ENCODE measurements around the gene IMPA2.
"Not testable (repeated sequence)": the region's sequence is repeated elsewhere in the genome, so short reads cannot be mapped to it uniquely, and the experiment has no call there.

IMPA2 gene

DNA sequence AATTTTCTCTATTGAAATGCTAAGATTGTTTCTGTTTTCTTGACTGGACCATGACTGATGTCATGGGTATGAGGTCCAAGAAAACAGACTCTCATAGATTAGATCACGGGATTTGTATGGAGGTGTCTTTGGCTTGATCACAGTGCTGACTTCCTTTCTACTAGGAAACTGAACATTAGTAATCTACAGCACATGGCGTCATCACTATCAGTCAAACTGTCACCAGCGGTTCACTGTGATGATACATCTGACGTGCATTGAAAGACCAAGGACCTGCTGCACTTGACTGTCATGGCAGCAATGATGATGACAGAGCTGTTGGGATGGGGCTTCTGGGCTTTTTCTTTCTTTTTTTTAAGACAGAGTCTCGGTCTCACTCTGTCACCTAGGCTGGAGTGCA, 28.2 kb upstream of the IMPA2 start:
- FAIRE-seq (no peak), DNase-seq (ENCODE audit: insufficient read length, low spot score) (no peak)
- no peak for TF ChIP-seq POLR2A (IDR thresholded peaks at IDR 0.05; ENCODE audit: low read depth, low read length)

DNA sequence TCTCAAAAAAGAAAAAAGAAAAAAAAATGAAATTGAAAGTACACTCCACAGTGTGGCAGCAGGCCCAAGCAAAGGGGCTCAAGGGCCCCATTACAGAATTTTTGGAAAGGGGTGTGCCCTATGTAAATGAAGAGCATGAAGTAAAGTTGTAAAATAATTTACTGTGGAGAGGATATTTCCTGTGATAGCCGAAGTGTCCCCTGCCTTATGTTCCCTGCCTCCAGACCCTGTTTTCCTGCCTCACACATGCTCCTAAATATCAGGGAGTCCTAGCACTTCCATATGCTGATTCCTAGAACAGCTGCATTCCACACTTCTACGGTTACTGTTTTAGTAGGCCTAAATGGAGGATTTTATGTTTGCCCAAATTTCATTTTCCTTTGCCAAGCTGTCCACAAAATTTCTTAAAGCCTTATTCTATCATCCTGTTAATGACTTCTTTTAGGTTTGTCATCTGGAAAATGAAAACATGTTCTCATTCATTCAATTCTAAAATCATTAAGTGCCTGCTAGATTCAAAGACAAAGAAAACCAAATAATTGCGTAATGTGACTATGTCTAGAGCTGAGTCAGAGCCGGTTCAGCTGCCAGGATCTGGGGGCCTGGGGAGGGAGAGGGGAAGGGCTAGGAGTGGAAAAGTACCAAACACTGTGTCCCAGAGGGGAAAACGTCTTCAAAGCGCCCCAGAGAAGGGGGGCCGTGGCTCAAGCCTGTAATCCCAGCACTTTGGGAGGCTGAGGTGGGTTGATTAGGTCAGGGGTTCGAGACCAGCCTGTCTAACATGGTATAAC, 25.9 kb upstream of the IMPA2 start:
- DNase-seq (ENCODE audit: insufficient read length, low spot score) (no peak), FAIRE-seq (no peak)
- TF ChIP-seq POLR2A (IDR thresholded peaks at IDR 0.05; ENCODE audit: low read depth, low read length) = no peak

DNA sequence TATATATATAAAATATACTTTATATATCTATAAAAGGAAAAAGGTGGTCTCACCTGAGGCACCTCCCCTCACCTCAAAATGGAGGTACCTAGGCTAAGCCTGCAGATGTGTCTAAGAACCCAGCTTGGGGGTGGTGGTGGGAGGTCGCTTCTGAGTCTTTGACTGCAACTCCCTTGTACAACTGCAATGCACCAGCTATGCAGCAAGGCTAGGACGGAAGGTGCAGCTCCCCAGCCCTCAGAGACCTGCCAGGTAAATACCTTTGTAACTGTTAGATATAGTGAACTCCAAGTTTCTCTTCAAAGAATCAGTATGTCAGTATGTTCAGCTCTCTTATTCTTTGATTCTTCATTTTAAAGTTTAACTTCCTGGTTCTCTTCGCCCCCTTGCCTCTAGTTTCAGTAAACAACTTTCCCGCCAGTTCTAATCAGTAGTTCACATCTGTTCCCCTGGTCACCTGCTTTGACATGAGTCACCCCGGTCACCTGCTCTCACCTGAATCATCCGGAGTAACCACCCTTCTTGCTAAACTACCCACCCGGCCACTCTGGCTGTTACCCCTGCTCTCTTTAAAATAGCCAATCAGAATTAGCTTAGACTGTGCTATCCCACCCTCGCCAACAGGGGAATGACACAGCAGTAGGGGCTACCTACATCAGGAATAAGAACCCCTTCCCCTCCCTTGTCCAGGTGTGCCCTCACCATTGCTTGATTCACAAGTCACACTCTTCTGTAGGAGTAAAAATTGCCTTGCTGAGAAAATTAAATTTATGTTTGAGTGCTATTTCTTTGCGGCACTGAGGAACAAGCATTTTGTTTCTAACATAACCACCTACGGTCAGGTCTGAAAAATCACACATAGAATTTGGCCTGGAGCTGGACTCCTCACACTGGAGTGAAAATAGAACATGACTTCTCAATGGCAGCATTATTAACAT, 24.7 kb upstream of the IMPA2 start:
- DNase-seq (ENCODE audit: insufficient read length, low spot score) (no peak), FAIRE-seq (no peak)
- no peak for TF ChIP-seq POLR2A (IDR thresholded peaks at IDR 0.05; ENCODE audit: low read depth, low read length)

DNA sequence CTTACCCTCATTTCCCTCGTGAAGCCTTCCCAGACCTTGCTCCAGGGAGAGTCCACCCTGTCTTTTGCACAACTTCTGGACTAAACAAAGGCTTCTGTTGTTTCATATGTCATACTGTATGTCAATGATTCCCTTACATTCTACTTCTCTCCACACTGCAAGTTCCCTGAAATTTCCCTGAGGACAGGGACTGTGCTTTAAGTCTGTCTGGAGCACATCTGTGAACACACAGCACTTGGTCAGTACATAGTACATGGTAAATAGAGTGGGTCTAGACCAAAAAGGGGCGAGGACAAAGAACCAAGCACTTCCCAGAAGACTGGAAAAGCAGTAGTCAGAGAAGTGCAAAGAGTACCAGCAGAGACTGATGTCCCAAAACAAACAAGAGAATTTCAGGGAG, 23.7 kb upstream of the IMPA2 start:
- TF ChIP-seq POLR2A (IDR thresholded peaks at IDR 0.05; ENCODE audit: low read depth, low read length) = no peak
- DNase-seq (ENCODE audit: insufficient read length, low spot score) (no peak), FAIRE-seq (no peak)

DNA sequence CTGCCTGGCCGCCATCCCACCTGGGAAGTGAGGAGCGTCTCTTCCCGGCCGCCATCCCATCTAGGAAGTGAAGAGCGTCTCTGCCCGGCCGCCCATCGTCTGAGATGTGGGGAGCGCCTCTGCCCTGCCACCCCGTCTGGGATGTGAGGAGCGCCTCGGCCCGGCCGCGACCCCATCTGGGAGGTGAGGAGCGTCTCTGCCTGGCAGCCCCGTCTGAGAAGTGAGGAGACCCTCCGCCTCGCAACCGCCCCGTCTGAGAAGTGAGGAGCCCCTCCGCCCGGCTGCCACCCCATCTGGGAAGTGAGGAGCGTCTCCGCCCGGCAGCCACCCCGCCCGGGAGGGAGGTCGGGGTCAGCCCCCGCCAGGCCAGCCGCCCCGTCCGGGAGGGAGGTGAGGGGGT, 21.7 kb upstream of the IMPA2 start:
- not testable (repeated sequence) for FAIRE-seq; DNase-seq (ENCODE audit: insufficient read length, low spot score)

DNA sequence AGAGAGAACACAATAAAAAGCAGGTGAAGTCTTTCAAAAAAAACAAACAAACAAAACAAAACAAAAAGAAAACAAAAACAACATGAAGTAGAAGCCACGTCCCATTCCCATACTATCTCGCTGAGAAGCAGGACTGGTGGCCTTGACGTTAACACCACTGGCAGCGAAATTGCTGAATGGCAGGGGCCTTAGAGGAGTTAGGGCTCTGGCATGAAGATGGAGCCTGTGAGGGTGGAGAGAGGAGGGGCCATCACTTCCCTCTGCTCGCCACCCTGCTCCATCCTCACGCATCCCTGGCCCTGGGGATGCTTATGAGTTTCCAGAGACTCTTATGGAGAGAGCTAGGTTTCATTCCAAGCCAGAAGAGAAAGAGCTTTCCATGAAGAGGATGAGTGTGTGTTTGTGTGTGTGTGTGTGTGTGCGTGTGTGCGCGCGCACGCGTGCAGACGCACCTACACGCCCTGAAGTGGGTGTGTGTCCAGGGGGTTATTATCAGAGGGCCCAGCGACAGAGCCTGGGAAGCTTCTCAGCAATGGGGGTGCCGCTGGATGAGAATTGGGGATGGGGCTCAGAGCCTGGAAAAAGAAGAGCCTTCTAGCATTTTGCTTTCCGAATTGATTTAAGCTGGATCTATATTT, 20.4 kb upstream of the IMPA2 start:
- DNase-seq (ENCODE audit: insufficient read length, low spot score) (no peak), FAIRE-seq (no peak)
- TF ChIP-seq POLR2A (IDR thresholded peaks at IDR 0.05; ENCODE audit: low read depth, low read length) = no peak

DNA sequence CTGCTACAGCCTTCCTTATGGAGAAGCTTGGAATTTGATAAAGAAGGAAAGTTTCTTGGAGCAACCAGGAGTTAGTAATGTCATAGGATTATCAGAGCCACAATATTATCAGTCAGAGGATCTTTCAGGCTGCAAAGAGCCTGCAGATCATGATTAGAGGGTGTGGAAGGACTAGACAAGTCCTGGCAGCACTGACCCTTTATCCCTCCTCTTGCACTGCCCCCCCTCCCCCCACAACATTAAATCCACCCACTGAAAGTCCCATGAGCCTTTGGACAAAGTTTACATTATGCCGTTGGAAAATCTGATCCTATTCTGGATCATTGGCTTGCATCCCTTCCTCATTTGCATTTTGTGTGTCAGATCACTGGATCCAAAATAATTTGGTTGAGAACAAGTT, 18.7 kb upstream of the IMPA2 start:
- FAIRE-seq (no peak), DNase-seq (ENCODE audit: insufficient read length, low spot score) (no peak)
- TF ChIP-seq POLR2A (IDR thresholded peaks at IDR 0.05; ENCODE audit: low read depth, low read length) = no peak

DNA sequence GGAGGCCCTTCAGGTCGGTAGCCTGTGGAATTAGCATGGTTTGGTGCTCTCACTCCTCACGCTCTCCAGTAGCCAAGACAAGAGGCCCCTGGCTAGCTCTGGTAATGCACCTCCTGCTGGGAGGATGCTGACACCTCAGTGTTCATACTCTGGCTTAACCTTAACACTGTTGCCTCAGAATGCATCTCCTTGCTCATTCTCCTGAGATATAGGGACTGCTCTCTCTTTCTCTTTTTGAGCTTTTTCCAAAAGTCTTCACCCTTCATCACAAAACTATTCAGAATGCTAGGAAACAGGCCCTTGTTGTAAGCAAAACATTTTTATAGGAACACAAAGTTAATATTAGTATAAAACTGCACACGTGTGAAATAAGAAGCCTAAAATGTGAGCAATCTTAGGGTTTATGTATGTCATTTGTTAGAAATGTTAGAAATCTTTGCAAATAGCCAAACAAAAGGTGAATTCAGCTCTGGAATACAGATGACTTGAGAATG, 17.3 kb upstream of the IMPA2 start:
- peak; percentile 53 for FAIRE-seq
- DNase-seq (ENCODE audit: insufficient read length, low spot score) = no peak
- no peak for TF ChIP-seq POLR2A (IDR thresholded peaks at IDR 0.05; ENCODE audit: low read depth, low read length)

DNA sequence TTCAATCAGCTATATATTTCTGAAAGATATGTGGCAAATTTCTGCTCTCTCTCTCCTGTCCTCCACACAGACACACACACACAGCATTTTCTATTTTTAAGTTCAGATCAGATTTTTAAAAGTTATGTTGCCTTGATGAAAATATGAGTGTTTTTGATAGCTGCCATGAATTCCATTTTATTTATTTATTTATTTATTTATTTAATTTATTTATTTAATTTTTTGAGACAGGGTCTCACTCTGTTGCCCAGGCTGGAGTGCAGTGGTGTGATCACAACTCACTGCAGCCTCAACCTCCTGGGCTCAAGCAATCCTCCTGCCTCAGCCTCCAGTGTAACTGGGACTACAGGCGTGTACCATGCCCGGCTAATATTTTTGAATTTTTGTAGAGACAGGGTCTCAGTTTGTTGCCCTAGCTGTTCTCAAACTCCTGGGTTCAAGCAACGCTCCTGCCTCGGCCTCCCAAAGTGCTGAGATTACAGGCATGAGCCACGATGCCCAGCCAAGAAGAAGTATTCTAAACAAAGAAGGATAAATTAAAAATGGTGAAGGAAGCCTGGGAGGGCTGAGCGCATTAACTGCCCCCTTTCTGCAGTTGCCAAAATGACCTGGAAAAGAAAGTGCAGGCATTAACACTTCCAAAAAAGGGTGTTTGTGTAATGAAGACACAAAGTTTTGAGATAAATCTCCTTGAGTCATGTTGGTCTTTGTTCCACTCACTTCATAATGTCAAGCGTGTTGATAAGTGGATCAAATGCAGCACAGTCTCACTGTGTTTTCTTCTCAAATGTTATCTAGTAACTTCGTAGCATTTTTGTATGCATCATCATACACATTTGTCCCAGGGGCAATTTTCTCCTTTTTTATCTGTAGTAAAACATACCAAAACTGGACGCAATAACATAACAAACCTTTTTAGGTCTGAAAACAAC, 11.1 kb upstream of the IMPA2 start:
- no peak for TF ChIP-seq POLR2A (IDR thresholded peaks at IDR 0.05; ENCODE audit: low read depth, low read length)
- DNase-seq (ENCODE audit: insufficient read length, low spot score) = no peak
- FAIRE-seq = no peak

DNA sequence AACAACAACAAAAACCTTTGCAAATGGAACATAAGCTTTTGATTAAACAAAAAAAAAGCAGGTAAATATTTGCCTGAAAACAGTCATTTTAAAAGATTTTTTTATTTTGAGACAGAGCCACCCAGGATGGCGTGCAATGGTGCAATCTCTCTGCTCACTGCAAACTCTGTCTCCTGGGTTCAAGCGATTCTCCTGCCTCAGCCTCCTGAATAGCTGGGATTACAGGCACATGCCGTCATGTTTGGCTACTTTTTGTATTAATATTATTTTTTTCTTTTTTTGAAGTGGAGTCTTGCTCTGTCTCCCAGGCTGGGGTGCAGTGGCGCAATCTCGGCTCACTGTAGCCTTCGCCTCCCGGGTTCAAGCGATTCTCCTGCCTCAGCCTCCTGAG, 10.5 kb upstream of the IMPA2 start:
- not testable (repeated sequence) for DNase-seq (ENCODE audit: insufficient read length, low spot score); FAIRE-seq

DNA sequence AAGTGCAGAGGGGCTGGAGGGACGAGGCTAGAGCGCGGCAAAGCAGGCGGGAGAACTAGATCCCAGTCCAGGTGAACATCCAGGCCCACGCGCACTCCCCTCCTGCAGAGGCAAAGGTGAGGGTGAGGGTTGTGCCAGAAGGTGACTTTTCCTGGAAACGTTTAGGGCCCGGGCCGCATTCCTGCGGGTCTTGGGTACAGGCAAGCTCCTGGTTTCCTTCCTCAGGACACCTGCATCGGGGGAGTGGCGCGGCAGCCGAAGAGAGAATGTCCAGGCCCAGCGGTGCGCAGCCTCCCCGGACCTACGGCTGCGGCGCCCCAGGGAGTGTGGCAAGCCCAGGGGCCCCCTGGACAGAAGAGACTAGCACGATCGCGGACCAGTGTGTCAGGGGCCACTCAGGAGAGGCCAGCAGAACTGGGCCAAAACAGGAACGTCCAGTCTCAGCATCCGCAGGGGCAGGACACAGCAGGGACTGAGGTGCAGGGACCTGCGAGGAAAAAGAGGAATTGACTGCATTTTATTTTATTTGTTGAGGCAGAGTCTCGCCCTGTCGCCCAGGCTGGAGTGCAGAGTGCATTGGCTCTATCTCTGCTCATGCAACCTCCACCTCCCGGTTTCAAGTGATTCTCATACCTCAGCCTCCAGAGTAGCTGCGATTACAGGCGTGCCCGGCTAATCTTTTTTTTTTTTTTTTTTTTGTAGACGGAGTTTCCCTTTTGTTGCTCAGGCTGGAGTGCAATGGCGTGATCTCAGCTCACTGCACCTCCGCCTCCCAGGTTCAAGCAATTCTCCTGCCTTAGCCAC, 8.7 kb upstream of the IMPA2 start:
- TF ChIP-seq POLR2A (IDR thresholded peaks at IDR 0.05; ENCODE audit: low read depth, low read length) = no peak
- FAIRE-seq (no peak), DNase-seq (ENCODE audit: insufficient read length, low spot score) (no peak)

DNA sequence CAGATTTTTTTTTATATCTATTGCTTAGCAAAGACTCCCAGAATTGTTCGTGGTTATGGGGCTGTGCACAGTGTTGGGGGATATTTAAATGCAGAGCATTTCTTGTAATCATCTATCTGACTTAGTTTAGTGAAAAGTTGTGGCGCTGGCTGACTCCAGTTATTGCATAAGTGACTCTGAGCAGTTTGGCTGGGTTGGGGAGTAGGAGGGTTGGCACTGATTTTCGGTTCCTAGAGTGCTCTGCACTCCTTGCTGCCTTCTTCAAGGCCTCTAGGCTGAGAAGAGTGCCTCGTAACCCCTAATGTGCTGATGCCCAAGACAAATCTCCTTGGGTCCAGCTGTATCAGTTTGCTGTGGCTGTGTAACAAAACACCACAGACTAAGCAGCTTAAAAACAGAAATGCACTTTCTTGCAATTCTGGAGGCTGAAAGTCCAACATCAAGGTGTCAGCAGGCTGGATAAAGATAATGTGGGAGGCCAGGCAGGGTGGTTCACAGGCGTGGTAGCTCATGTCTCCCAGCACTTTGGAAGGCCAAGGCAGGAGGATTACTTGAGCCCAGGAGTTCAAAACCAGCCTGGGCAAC, 6.5 kb upstream of the IMPA2 start:
- FAIRE-seq (no peak), DNase-seq (ENCODE audit: insufficient read length, low spot score) (no peak)
- TF ChIP-seq POLR2A (IDR thresholded peaks at IDR 0.05; ENCODE audit: low read depth, low read length) = no peak

Data from H54 (cell line).